Measurements from ENCODE around the gene MYOF.

- TF ChIP-seq SIN3A (IDR thresholded peaks at IDR 0.05; ENCODE audit: borderline replicate concordance, insufficient read depth, low read depth, low read length) (no peak), CTCF (IDR thresholded peaks at IDR 0.05) (no peak), TCF7L2 (IDR thresholded peaks at IDR 0.05; ENCODE audit: low read depth, low read length) (no peak)
Observed at GRCh38 chr10:93422118-93422517, 60.0 kb downstream of the MYOF start.
